ENCODE data around the gene KCTD2.
"Not testable (repeated sequence)": the region's sequence is repeated elsewhere in the genome, so short reads cannot be mapped to it uniquely, and the experiment has no call there.

KCTD2 gene

GRCh38 chr17:75046407-75047289, at the start of gene KCTD2, which contains the start of gene ATP5PD:
Gene KCTD2, plus strand, starts transcription at chr17:75047225. Its CDS starts 26 bp downstream, at chr17:75047251.
Gene ATP5PD, minus strand, starts transcription at chr17:75046969. Its CDS starts 4,319 bp downstream, at chr17:75042650.
- peak; percentile 73 to 98 (median 94) for DNase-seq

GRCh38 chr17:74998783-74999182, 48.2 kb upstream of the KCTD2 start:
- no peak for DNase-seq

GRCh38 chr17:74999523-74999922, 47.5 kb upstream of the KCTD2 start:
- no peak for DNase-seq

- no peak for DNase-seq
Measured at GRCh38 chr17:75001915-75002843, 44.8 kb upstream of the KCTD2 start.

GRCh38 chr17:75003070-75003956, 43.7 kb upstream of the KCTD2 start:
- DNase-seq: no peak

GRCh38 chr17:75003957-75004355, 43.1 kb upstream of the KCTD2 start:
- DNase-seq: no peak

- no peak for DNase-seq
Measured at GRCh38 chr17:75004371-75004770, 42.7 kb upstream of the KCTD2 start.

- DNase-seq: no peak
Measured at GRCh38 chr17:75005291-75005690, 41.7 kb upstream of the KCTD2 start.

- not testable (repeated sequence) for DNase-seq
Measured at GRCh38 chr17:75006084-75006483, 40.9 kb upstream of the KCTD2 start.

GRCh38 chr17:75006653-75007052, 40.4 kb upstream of the KCTD2 start:
- DNase-seq: no peak

- no peak for DNase-seq
Measured at GRCh38 chr17:75008373-75008772, 38.7 kb upstream of the KCTD2 start.

GRCh38 chr17:75009139-75009724, 37.8 kb upstream of the KCTD2 start:
- no peak for DNase-seq

GRCh38 chr17:75010683-75011400, 36.2 kb upstream of the KCTD2 start:
- peak in 13 of 58 donors; percentile 11 to 61 (median 36) for DNase-seq

- DNase-seq: peak in 45 of 58 donors; percentile 19 to 79 (median 44)
Measured at GRCh38 chr17:75011401-75012095, 35.5 kb upstream of the KCTD2 start.

GRCh38 chr17:75012096-75012345, 35.0 kb upstream of the KCTD2 start:
- DNase-seq: no peak

- peak; percentile 53 to 94 (median 81) for DNase-seq
Measured at GRCh38 chr17:75012346-75013091, 34.5 kb upstream of the KCTD2 start, which contains the start of gene MRPL58. Gene MRPL58, plus strand, starts transcription at chr17:75012670. Its CDS starts 17 bp downstream, at chr17:75012687.

- DNase-seq: no peak
Measured at GRCh38 chr17:75013092-75013559, 33.9 kb upstream of the KCTD2 start.

GRCh38 chr17:75019146-75019545, 27.9 kb upstream of the KCTD2 start:
- peak in 6 of 58 donors; percentile 8 to 39 (median 23) for DNase-seq
